K562 (cell line): Measurements from ENCODE around the gene GPALPP1. TPM values are rescaled to one million over a fixed set of nuclear protein-coding genes. Genes with fewer than 3 reads are reported as not detected.

Experiments used
- COPS2 ChIP-seq: fragments of 450-650 bp; conservative IDR thresholded peaks from 2 replicates; pipeline ENCODE4 v1.6.1; 2016; ENCODE audit warnings: mild to moderate bottlenecking, moderate library complexity
- CTCF ChIP-seq, 3 experiments: IDR thresholded peaks in 2 of 3; conservative IDR thresholded peaks in 1 of 3; 2 replicates each; pipeline ENCODE4 v1.5.1; 2011 to 2012; ENCODE audit warnings: low read length in 3 of 3, mild to moderate bottlenecking in 3 of 3, control low read depth in 2 of 3, improper control_type of control experiment in 1 of 3, inconsistent platforms in 1 of 3, low read depth in 1 of 3, mixed read lengths in 1 of 3, moderate library complexity in 1 of 3; ENCODE audit not compliant: insufficient read depth in 2 of 3
- E4F1 ChIP-seq: fragments of 250-450 bp; sonication (Bioruptor Pico); IDR thresholded peaks from 2 replicates; pipeline ENCODE4 v1.5.0; 2021; ENCODE audit warnings: mild to moderate bottlenecking, borderline replicate concordance
- GABPA ChIP-seq: fragments of 200-800 bp; sonication (Bioruptor generic); conservative IDR thresholded peaks from 2 replicates; pipeline ENCODE4 v1.6.1; 2016; ENCODE audit warnings: low read depth, missing genetic modification characterization, missing compliant biosample characterization
- HDAC2 ChIP-seq: fragments of 450-650 bp; IDR thresholded peaks from 2 replicates; pipeline ENCODE4 v1.6.1; 2016; ENCODE audit warnings: mild to moderate bottlenecking
- HMGXB4 ChIP-seq: sonication (generic); formaldehyde crosslinking; IDR thresholded peaks from 2 replicates; pipeline ENCODE4 v1.8.1; 2023; ENCODE audit warnings: mild to moderate bottlenecking, missing genetic modification reagents
- KLF1 ChIP-seq: fragments of 450-650 bp; IDR thresholded peaks from 2 replicates; pipeline ENCODE4 v1.6.1; 2016; ENCODE audit warnings: missing genetic modification characterization, missing compliant biosample characterization
- LARP7 ChIP-seq: fragments of 450-650 bp; IDR thresholded peaks from 2 replicates; pipeline ENCODE4 v1.6.1; 2016
- NCOA1 ChIP-seq: fragments of 450-650 bp; IDR thresholded peaks from 2 replicates; pipeline ENCODE4 v1.6.1; 2016; ENCODE audit warnings: low read depth
- NEUROD1 ChIP-seq: fragments of 150-350 bp; IDR thresholded peaks from 2 replicates; pipeline ENCODE4 v1.6.1; 2014; ENCODE audit warnings: borderline replicate concordance, low read length, low read depth; ENCODE audit not compliant: partially characterized antibody
- NFXL1 ChIP-seq: fragments of 450-650 bp; formaldehyde crosslinking; IDR thresholded peaks from 2 replicates; pipeline ENCODE4 v1.4.0; 2021; ENCODE audit warnings: mild to moderate bottlenecking
- SETDB1 ChIP-seq: IDR thresholded peaks from one replicate; pipeline ENCODE4 v1.6.1; 2012; ENCODE audit warnings: low read length, control low read depth, inconsistent platforms
- SMARCA4 ChIP-seq: fragments of 450-650 bp; IDR thresholded peaks from 2 replicates; pipeline ENCODE4 v1.6.1; 2016
- SNRNP70 ChIP-seq: fragments of 200-400 bp; formaldehyde crosslinking; optimal IDR thresholded peaks from 2 replicates; pipeline ENCODE3; 2017; ENCODE audit warnings: low read depth, low read length
- SP1 ChIP-seq: sonication (generic); formaldehyde crosslinking; IDR thresholded peaks from 2 replicates; pipeline ENCODE4 v1.8.1; 2022; ENCODE audit warnings: mild to moderate bottlenecking, missing genetic modification reagents
- TGIF2 ChIP-seq: sonication (generic); formaldehyde crosslinking; IDR thresholded peaks from 2 replicates; pipeline ENCODE4 v1.8.1; 2022; ENCODE audit warnings: mild to moderate bottlenecking, missing genetic modification reagents, moderate library complexity
- ZNF23 ChIP-seq: fragments of 250-450 bp; sonication (Bioruptor Pico); IDR thresholded peaks from 2 replicates; pipeline ENCODE4 v1.4.0; 2020; ENCODE audit warnings: mild to moderate bottlenecking
- ZNF699 ChIP-seq: fragments of 250-450 bp; sonication (Bioruptor Pico); IDR thresholded peaks from 2 replicates; pipeline ENCODE4 v1.8.0; 2021; ENCODE audit warnings: mild to moderate bottlenecking, moderate library complexity; ENCODE audit not compliant: insufficient replicate concordance
- polyA plus RNA-seq, 8 experiments: library from polyadenylated mRNA; depleted of rRNA in 4 of 8; stranded (reverse) in 5 of 8; unstranded in 3 of 8; fragments of >200 nt; fragmentation: Nextera tagmentation in 2 of 8; fragmentation: Illumina TruSeq in 1 of 8; extraction: Ambion mirVana in 2 of 8; extraction: Trizol in 1 of 8; gene quantifications; 2 replicates each; pipeline versions ENCODE4 v1.2.1 to v1.2.3, GENCODE V29; 2011 to 2014; ENCODE audit warnings: inconsistent platforms in 1 of 8, missing spikeins in 1 of 8
- total RNA-seq, 7 experiments: library from RNA; depleted of rRNA in 6 of 7; stranded (reverse); fragments of >200 nt in 6 of 7; fragmentation: Illumina TruSeq in 2 of 7; extraction: Trizol in 2 of 7; gene quantifications; 2 replicates each; pipeline versions ENCODE4 v1.2.1 to v1.2.3, GENCODE V29; 2011 to 2021; ENCODE audit warnings: low replicate concordance in 1 of 7
- TF ChIP-seq, protein P1 (sequence below): sonication (generic); formaldehyde crosslinking; IDR thresholded peaks from 2 replicates; pipeline ENCODE4 v1.9.0; 2022; ENCODE audit warnings: mild to moderate bottlenecking, missing genetic modification reagents
- TF ChIP-seq, protein P2 (sequence below): fragments of 250-450 bp; sonication (Bioruptor Pico); IDR thresholded peaks from 2 replicates; pipeline ENCODE4 v1.9.0; 2021; ENCODE audit warnings: mild to moderate bottlenecking
- TF ChIP-seq, protein P3 (sequence below), 2 experiments: fragments of 450-650 bp in 1 of 2; sonication (generic) in 1 of 2; formaldehyde crosslinking in 1 of 2; IDR thresholded peaks in 1 of 2; conservative IDR thresholded peaks in 1 of 2; 2 replicates each; pipeline versions ENCODE4 v1.6.1 to v1.8.1; 2016 to 2023; ENCODE audit warnings: mild to moderate bottlenecking in 2 of 2, moderate library complexity in 2 of 2, inconsistent platforms in 1 of 2, missing genetic modification reagents in 1 of 2

GPALPP1 gene
- total and polyA plus RNA-seq, 9 of the 15 experiments (the other 6 are each of a cell fraction or from before 2014, with no cell fraction given) = 8.1 to 22.3 (median 18.5) TPM

GRCh38 chr13:44989071-44989889 lies at the start of gene GPALPP1, which contains the start of gene NUFIP1 (continued):
- TF ChIP-seq SETDB1 (no peak), GABPA (tag) (peak; percentile 93), SP1 (CRISPR knock-in tag) (peak; percentile 20; the same call in 1 of the 2 replicates), SMARCA4 (no peak), ZNF23 (CRISPR knock-in tag) (no peak), HDAC2 (no peak; the same call in 1 of the 2 replicates), SNRNP70 (no peak), NCOA1 (no peak), NEUROD1 (no peak), KLF1 (no peak), COPS2 (no peak), CTCF (IDR thresholded peaks at IDR 0.05 in 2 of 3, conservative IDR thresholded peaks at IDR 0.05 in 1 of 3; ENCODE audit: insufficient read depth in 2 of 3, low read depth in 1 of 3, low read length in 3 of 3) (no peak), NFXL1 (CRISPR knock-in tag) (no peak), HMGXB4 (CRISPR knock-in tag) (no peak), E4F1 (CRISPR knock-in tag) (no peak), LARP7 (no peak), TGIF2 (no peak), ZNF699 (CRISPR knock-in tag) (no peak)
- TF ChIP-seq, protein P1, sequence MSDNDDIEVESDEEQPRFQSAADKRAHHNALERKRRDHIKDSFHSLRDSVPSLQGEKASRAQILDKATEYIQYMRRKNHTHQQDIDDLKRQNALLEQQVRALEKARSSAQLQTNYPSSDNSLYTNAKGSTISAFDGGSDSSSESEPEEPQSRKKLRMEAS (CRISPR knock-in tag) = peak; percentile 78
- TF ChIP-seq, protein P2, sequence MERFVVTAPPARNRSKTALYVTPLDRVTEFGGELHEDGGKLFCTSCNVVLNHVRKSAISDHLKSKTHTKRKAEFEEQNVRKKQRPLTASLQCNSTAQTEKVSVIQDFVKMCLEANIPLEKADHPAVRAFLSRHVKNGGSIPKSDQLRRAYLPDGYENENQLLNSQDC (CRISPR knock-in tag) = no peak
- TF ChIP-seq, protein P3, sequence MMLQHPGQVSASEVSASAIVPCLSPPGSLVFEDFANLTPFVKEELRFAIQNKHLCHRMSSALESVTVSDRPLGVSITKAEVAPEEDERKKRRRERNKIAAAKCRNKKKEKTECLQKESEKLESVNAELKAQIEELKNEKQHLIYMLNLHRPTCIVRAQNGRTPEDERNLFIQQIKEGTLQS (IDR thresholded peaks at IDR 0.05) = no peak
- TF ChIP-seq, protein P3 (CRISPR knock-in tag; conservative IDR thresholded peaks at IDR 0.05) = no peak
